Measurements from ENCODE around the gene CCDC152. TPM values are rescaled to one million over a fixed set of nuclear protein-coding genes. Genes with fewer than 3 reads are reported as not detected.

The CCDC152 gene
- total RNA-seq, 1 experiment from 2014 or later: 0.13 TPM

DNA sequence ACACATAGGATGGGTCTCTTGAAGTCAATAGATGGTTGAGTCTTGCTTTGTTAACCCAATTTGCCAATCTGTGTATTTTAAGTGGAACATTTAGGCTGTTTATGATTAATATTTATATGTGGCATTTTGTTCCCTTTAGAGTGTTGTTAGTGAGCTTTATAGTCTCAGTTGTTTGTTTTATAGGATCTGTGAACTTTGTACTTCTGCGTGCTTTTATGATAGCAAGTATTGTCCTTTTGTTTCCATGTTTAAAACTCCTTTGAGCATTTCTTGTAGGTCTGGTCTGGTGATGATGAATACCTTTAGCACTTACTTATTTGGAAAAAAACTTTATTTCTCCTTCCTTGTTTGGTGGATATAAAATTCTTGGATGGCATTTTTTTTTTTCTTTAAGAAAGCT is 31.2 kb downstream of the CCDC152 start:
- Histone ChIP-seq H3K27ac (ENCODE audit: insufficient read length, low read depth, low read length) (no peak overlapping the region), H2BK15ac (ENCODE audit: low read depth, low read length) (no peak overlapping the region), H3K4me2 (ENCODE audit: insufficient read depth, insufficient read length, low read length) (no peak overlapping the region), H2BK120ac (ENCODE audit: low read depth, low read length, poor library complexity, severe bottlenecking) (no peak overlapping the region), H2BK12ac (ENCODE audit: insufficient read length, low read depth, low read length) (no peak overlapping the region), H3T11ph (ENCODE audit: low read length) (no peak overlapping the region), H3K4me1 (ENCODE audit: insufficient read depth, low read length) (no peaks in the 10 kb centered on the region), H3K23ac (ENCODE audit: insufficient read length, low read depth, low read length) (no peak overlapping the region), H2BK5ac (ENCODE audit: insufficient read length, low read length) (no peak overlapping the region), H3K9me3 (ENCODE audit: control insufficient read depth, low read depth, low read length) (no peaks in the 10 kb centered on the region), H3K23me2 (ENCODE audit: insufficient read length, low read depth, low read length, poor library complexity, severe bottlenecking) (no peaks in the 10 kb centered on the region), H3K56ac (ENCODE audit: insufficient read length, low read depth, low read length) (no peak overlapping the region), H4K8ac (replicated peaks; ENCODE audit: insufficient read length, low read depth, low read length) (no peak overlapping the region), H4K20me1 (ENCODE audit: control insufficient read depth, insufficient read depth, insufficient read length) (no peaks in the 10 kb centered on the region), H2BK20ac (ENCODE audit: low read depth, low read length, poor library complexity, severe bottlenecking) (no peak overlapping the region), H3K14ac (ENCODE audit: insufficient read depth, low read length) (no peak overlapping the region), H3K4ac (ENCODE audit: low read depth, low read length) (no peak overlapping the region), H2AFZ (ENCODE audit: low read length) (no peak overlapping the region), H4K5ac (ENCODE audit: insufficient read length, low read depth, low read length) (no peak overlapping the region), H2AK5ac (ENCODE audit: insufficient read length, low read length) (no peak overlapping the region), H3K79me2 (ENCODE audit: insufficient read depth, low read length) (no peaks in the 10 kb centered on the region), H4K91ac (ENCODE audit: insufficient read length, low read depth, low read length) (no peak overlapping the region), H3K79me1 (ENCODE audit: insufficient read depth, low read depth, low read length, poor library complexity, severe bottlenecking) (no peaks in the 10 kb centered on the region), H3K9ac (ENCODE audit: extremely low read depth, insufficient read length, low read length) (no peak overlapping the region), H3K27me3 (ENCODE audit: insufficient read depth, low read length) (no peaks in the 10 kb centered on the region), H3K18ac (ENCODE audit: insufficient read length, low read depth, low read length) (no peak overlapping the region)
- H3K27ac Mint-ChIP-seq: no peak overlapping the region
- no peaks in the 10 kb centered on the region for H3K4me1 Mint-ChIP-seq
- H3K4me3 Mint-ChIP-seq: no peak overlapping the region
- TF ChIP-seq, protein P1, sequence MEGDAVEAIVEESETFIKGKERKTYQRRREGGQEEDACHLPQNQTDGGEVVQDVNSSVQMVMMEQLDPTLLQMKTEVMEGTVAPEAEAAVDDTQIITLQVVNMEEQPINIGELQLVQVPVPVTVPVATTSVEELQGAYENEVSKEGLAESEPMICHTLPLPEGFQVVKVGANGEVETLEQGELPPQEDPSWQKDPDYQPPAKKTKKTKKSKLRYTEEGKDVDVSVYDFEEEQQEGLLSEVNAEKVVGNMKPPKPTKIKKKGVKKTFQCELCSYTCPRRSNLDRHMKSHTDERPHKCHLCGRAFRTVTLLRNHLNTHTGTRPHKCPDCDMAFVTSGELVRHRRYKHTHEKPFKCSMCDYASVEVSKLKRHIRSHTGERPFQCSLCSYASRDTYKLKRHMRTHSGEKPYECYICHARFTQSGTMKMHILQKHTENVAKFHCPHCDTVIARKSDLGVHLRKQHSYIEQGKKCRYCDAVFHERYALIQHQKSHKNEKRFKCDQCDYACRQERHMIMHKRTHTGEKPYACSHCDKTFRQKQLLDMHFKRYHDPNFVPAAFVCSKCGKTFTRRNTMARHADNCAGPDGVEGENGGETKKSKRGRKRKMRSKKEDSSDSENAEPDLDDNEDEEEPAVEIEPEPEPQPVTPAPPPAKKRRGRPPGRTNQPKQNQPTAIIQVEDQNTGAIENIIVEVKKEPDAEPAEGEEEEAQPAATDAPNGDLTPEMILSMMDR (conservative IDR thresholded peaks at IDR 0.05): no peak
- no peak for DNase-seq
- no CpG with 5 or more reads among the region's 1 CpG for WGBS (ENCODE audit: extremely low coverage, insufficient read length, low lambda C conversion rate)
- H3K36me3 Mint-ChIP-seq (ENCODE audit: insufficient read depth in 1 of 3, low read depth in 3 of 3): peaks cover 0 to 26% (median 1%) of the 10 kb centered on the region in 3 experiments; a peak in 6 of 7 replicates
- H3K9me3 Mint-ChIP-seq: peaks cover 26 to 27% of the 10 kb centered on the region in 2 experiments
- no peaks in the 10 kb centered on the region; the same call in none of the 2 replicates for H3K27me3 Mint-ChIP-seq (ENCODE audit: low read depth)
